Activated CD4-positive, alpha-beta T cell treated with anti-CD3 and anti-CD28 coated beads, Interleukin-2, amount 10 ng/mL, durations not matched to agents 24 days and 14 days (primary cell): ENCODE measurements around the gene SMAD6. TPM values are rescaled to one million over a fixed set of nuclear protein-coding genes. Genes with fewer than 3 reads are reported as not detected.
A peak's percentile ranks its signal among the peaks of the same experiment; 100 is the strongest.

Experiments used
- DNase-seq: peaks from one replicate; pipeline ENCODE4 v3.0.0; 2022
- H3K27ac Mint-ChIP-seq: one replicate; pipeline ENCODE4 v1.8.0; 2022; ENCODE audit warnings: mild to moderate bottlenecking, mixed read lengths
- H3K27me3 Mint-ChIP-seq: one replicate; pipeline ENCODE4 v1.8.0; 2022; ENCODE audit warnings: mixed read lengths
- H3K36me3 Mint-ChIP-seq: one replicate; pipeline ENCODE4 v1.8.0; 2022; ENCODE audit warnings: low read depth, mild to moderate bottlenecking, mixed read lengths
- H3K4me1 Mint-ChIP-seq: one replicate; pipeline ENCODE4 v1.8.0; 2021; ENCODE audit warnings: mixed read lengths
- H3K4me3 Mint-ChIP-seq: one replicate; pipeline ENCODE4 v1.8.0; 2022; ENCODE audit warnings: mild to moderate bottlenecking, moderate library complexity, mixed read lengths
- H3K9me3 Mint-ChIP-seq: one replicate; pipeline ENCODE4 v1.8.0; 2021; ENCODE audit warnings: mixed read lengths
- intact Hi-C: fragments of 100-400 bp; cut with micrococcal nuclease; formaldehyde crosslinking; loops from one replicate; pipeline ENCODE4 v1.15.1; 2023
- total RNA-seq: library from RNA; stranded (reverse); gene quantifications from 2 replicates; pipeline ENCODE4 v1.2.3, GENCODE V29; 2022

SMAD6 gene
- total RNA-seq, 1 donor from 2014 or later: 0.40 TPM

- Mint-ChIP-seq H3K4me1 (peaks cover 1% of the 10 kb centered on the region), H3K27ac (no peak overlapping the region), H3K36me3 (no peaks in the 10 kb centered on the region), H3K27me3 (no peaks in the 10 kb centered on the region), H3K4me3 (no peak overlapping the region), H3K9me3 (no peaks in the 10 kb centered on the region)
- DNase-seq: no peak
- intact Hi-C loops: no loop called here
These were observed 39.5 kb upstream of the SMAD6 start for GRCh38 chr15:66662522-66662921.

- H3K9me3 Mint-ChIP-seq: peaks cover 4% of the 10 kb centered on the region
- H3K27ac Mint-ChIP-seq: no peak overlapping the region
These were observed 38.4 kb upstream of the SMAD6 start for GRCh38 chr15:66663664-66664063.

GRCh38 chr15:66670175-66670574 is 31.9 kb upstream of the SMAD6 start:
- Mint-ChIP-seq H3K9me3 (peaks cover 4% of the 10 kb centered on the region), H3K36me3 (no peaks in the 10 kb centered on the region), H3K4me1 (peaks cover 8% of the 10 kb centered on the region), H3K27me3 (peaks cover 3% of the 10 kb centered on the region), H3K27ac (no peak overlapping the region), H3K4me3 (no peak overlapping the region)
- DNase-seq: no peak
- intact Hi-C loops: no loop called here

More at GRCh38 chr15:66663664-66664063, 38.4 kb upstream of the SMAD6 start:
- Mint-ChIP-seq H3K4me3 (no peak overlapping the region), H3K27me3 (peaks cover 3% of the 10 kb centered on the region), H3K36me3 (no peaks in the 10 kb centered on the region), H3K4me1 (peaks cover 1% of the 10 kb centered on the region)
- DNase-seq: no peak
- intact Hi-C loops: no loop called here

- peaks cover 11% of the 10 kb centered on the region for H3K4me1 Mint-ChIP-seq
- peaks cover 4% of the 10 kb centered on the region for H3K9me3 Mint-ChIP-seq
- DNase-seq: no peak
- no peak overlapping the region for H3K27ac Mint-ChIP-seq
- peaks cover 3% of the 10 kb centered on the region for H3K27me3 Mint-ChIP-seq
- intact Hi-C loops: no loop called here
- H3K36me3 Mint-ChIP-seq: no peaks in the 10 kb centered on the region
- no peak overlapping the region for H3K4me3 Mint-ChIP-seq
These were observed 31.1 kb upstream of the SMAD6 start for GRCh38 chr15:66670762-66671580.

- no peak overlapping the region for H3K27ac Mint-ChIP-seq
- peaks cover 1% of the 10 kb centered on the region for H3K27me3 Mint-ChIP-seq
- H3K4me3 Mint-ChIP-seq: no peak overlapping the region
- no peak for DNase-seq
- peaks cover 11% of the 10 kb centered on the region for H3K4me1 Mint-ChIP-seq
- peaks cover 1% of the 10 kb centered on the region for H3K9me3 Mint-ChIP-seq
- intact Hi-C loops: no loop called here
- H3K36me3 Mint-ChIP-seq: no peaks in the 10 kb centered on the region
These were observed 29.2 kb upstream of the SMAD6 start for GRCh38 chr15:66672867-66673266.

- H3K36me3 Mint-ChIP-seq: no peaks in the 10 kb centered on the region
- H3K9me3 Mint-ChIP-seq: no peaks in the 10 kb centered on the region
- H3K27me3 Mint-ChIP-seq: no peaks in the 10 kb centered on the region
- DNase-seq: peak; percentile 76
- peaks cover 11% of the 10 kb centered on the region for H3K4me1 Mint-ChIP-seq
- intact Hi-C loops: no loop called here
- H3K27ac Mint-ChIP-seq: peak overlapping the region; percentile 29
- H3K4me3 Mint-ChIP-seq: no peak overlapping the region
These were observed 28.4 kb upstream of the SMAD6 start for GRCh38 chr15:66673410-66674322.

GRCh38 chr15:66674756-66675155 is 27.3 kb upstream of the SMAD6 start:
- Mint-ChIP-seq H3K4me3 (no peak overlapping the region), H3K4me1 (peaks cover 11% of the 10 kb centered on the region), H3K9me3 (no peaks in the 10 kb centered on the region), H3K27me3 (no peaks in the 10 kb centered on the region), H3K36me3 (no peaks in the 10 kb centered on the region), H3K27ac (no peak overlapping the region)
- DNase-seq: no peak
- intact Hi-C loops: no loop called here

GRCh38 chr15:66675446-66675845 is 26.6 kb upstream of the SMAD6 start:
- intact Hi-C loops: no loop called here
- no peak for DNase-seq
- H3K4me3 Mint-ChIP-seq: no peak overlapping the region
- H3K36me3 Mint-ChIP-seq: no peaks in the 10 kb centered on the region
- no peaks in the 10 kb centered on the region for H3K27me3 Mint-ChIP-seq
- H3K9me3 Mint-ChIP-seq: no peaks in the 10 kb centered on the region
- H3K4me1 Mint-ChIP-seq: peaks cover 11% of the 10 kb centered on the region
- no peak overlapping the region for H3K27ac Mint-ChIP-seq

- H3K36me3 Mint-ChIP-seq: peaks cover 2% of the 10 kb centered on the region
- no peak overlapping the region for H3K27ac Mint-ChIP-seq
- intact Hi-C loops: no loop called here
- no peak overlapping the region for H3K4me3 Mint-ChIP-seq
- H3K4me1 Mint-ChIP-seq: peaks cover 11% of the 10 kb centered on the region
- H3K9me3 Mint-ChIP-seq: peaks cover 6% of the 10 kb centered on the region
- H3K27me3 Mint-ChIP-seq: no peaks in the 10 kb centered on the region
- DNase-seq: no peak
These were observed 24.7 kb upstream of the SMAD6 start for GRCh38 chr15:66677336-66677735.

GRCh38 chr15:66679061-66679656 is 22.9 kb upstream of the SMAD6 start:
- no peak for DNase-seq
- Mint-ChIP-seq H3K9me3 (peaks cover 19% of the 10 kb centered on the region), H3K27me3 (no peaks in the 10 kb centered on the region), H3K4me1 (peaks cover 9% of the 10 kb centered on the region), H3K27ac (no peak overlapping the region), H3K4me3 (no peak overlapping the region), H3K36me3 (peaks cover 3% of the 10 kb centered on the region)
- intact Hi-C loops: no loop called here

- peaks cover 19% of the 10 kb centered on the region for H3K9me3 Mint-ChIP-seq
- intact Hi-C loops: no loop called here
- no peak for DNase-seq
- no peak overlapping the region for H3K4me3 Mint-ChIP-seq
- H3K36me3 Mint-ChIP-seq: peaks cover 3% of the 10 kb centered on the region
- peaks cover 6% of the 10 kb centered on the region for H3K4me1 Mint-ChIP-seq
- no peak overlapping the region for H3K27ac Mint-ChIP-seq
- H3K27me3 Mint-ChIP-seq: no peaks in the 10 kb centered on the region
These were observed 22.4 kb upstream of the SMAD6 start for GRCh38 chr15:66679657-66680108.

- H3K4me1 Mint-ChIP-seq: peaks cover 2% of the 10 kb centered on the region
These were observed 21.5 kb upstream of the SMAD6 start for GRCh38 chr15:66680502-66680901.

GRCh38 chr15:66681395-66681794 is 20.6 kb upstream of the SMAD6 start:
- Mint-ChIP-seq H3K27ac (no peak overlapping the region), H3K36me3 (peaks cover 3% of the 10 kb centered on the region), H3K4me3 (no peak overlapping the region), H3K27me3 (no peaks in the 10 kb centered on the region), H3K9me3 (peaks cover 19% of the 10 kb centered on the region), H3K4me1 (no peaks in the 10 kb centered on the region)
- DNase-seq: no peak
- intact Hi-C loops: no loop called here

More at GRCh38 chr15:66680502-66680901, 21.5 kb upstream of the SMAD6 start:
- intact Hi-C loops: no loop called here
- Mint-ChIP-seq H3K36me3 (peaks cover 3% of the 10 kb centered on the region), H3K4me3 (no peak overlapping the region), H3K9me3 (peaks cover 19% of the 10 kb centered on the region), H3K27ac (no peak overlapping the region), H3K27me3 (no peaks in the 10 kb centered on the region)
- no peak for DNase-seq

- H3K27ac Mint-ChIP-seq: no peak overlapping the region
- H3K4me1 Mint-ChIP-seq: no peaks in the 10 kb centered on the region
- no peak for DNase-seq
- peaks cover 19% of the 10 kb centered on the region for H3K9me3 Mint-ChIP-seq
- H3K36me3 Mint-ChIP-seq: peaks cover 3% of the 10 kb centered on the region
- H3K4me3 Mint-ChIP-seq: no peak overlapping the region
- H3K27me3 Mint-ChIP-seq: no peaks in the 10 kb centered on the region
- intact Hi-C loops: no loop called here
These were observed 19.8 kb upstream of the SMAD6 start for GRCh38 chr15:66682246-66682645.
